KMS-11 (cell line): ENCODE data around the gene ICAM1.

Experiments used
- H2AFZ ChIP-seq: fragments of 200-600 bp; sonication (generic); 2 replicates; pipeline ENCODE4 v1.6.1; 2016; ENCODE audit warnings: antibody characterized with exemption, mixed run types, low read depth
- H3K27ac ChIP-seq: fragments of 200-600 bp; sonication (generic); 2 replicates; pipeline ENCODE4 v1.6.1; 2016; ENCODE audit warnings: mild to moderate bottlenecking, mixed run types
- H3K27me3 ChIP-seq: fragments of 200-600 bp; sonication (generic); 2 replicates; pipeline ENCODE4 v1.6.1; 2017; ENCODE audit warnings: mild to moderate bottlenecking, low read depth, mixed run types, moderate library complexity; ENCODE audit not compliant: insufficient read depth
- H3K36me3 ChIP-seq: fragments of 200-600 bp; sonication (generic); 2 replicates; pipeline ENCODE4 v1.6.1; 2017; ENCODE audit warnings: mild to moderate bottlenecking, mixed run types; ENCODE audit not compliant: insufficient read depth
- H3K4me1 ChIP-seq: fragments of 200-600 bp; sonication (generic); 2 replicates; pipeline ENCODE4 v1.6.1; 2016; ENCODE audit warnings: mild to moderate bottlenecking, low read depth, mixed run types; ENCODE audit not compliant: poor library complexity, severe bottlenecking
- H3K4me2 ChIP-seq: fragments of 200-600 bp; sonication (generic); 2 replicates; pipeline ENCODE4 v1.7.0; 2016; ENCODE audit warnings: mild to moderate bottlenecking, mixed run types
- H3K4me3 ChIP-seq: fragments of 200-600 bp; sonication (generic); IDR thresholded peaks from 2 replicates; pipeline ENCODE4 v1.6.1; 2017; ENCODE audit warnings: low read depth, low read length, mixed read lengths; ENCODE audit not compliant: insufficient read depth
- H3K79me2 ChIP-seq: fragments of 200-600 bp; sonication (generic); 2 replicates; pipeline ENCODE4 v1.6.1; 2016; ENCODE audit warnings: low read depth, mixed run types; ENCODE audit not compliant: insufficient read depth
- H3K9ac ChIP-seq: fragments of 200-600 bp; sonication (generic); 2 replicates; pipeline ENCODE4 v1.6.1; 2016; ENCODE audit warnings: mild to moderate bottlenecking, mixed run types
- H4K20me1 ChIP-seq: fragments of 200-600 bp; sonication (generic); 2 replicates; pipeline ENCODE4 v1.6.1; 2016; ENCODE audit warnings: mild to moderate bottlenecking, mixed run types; ENCODE audit not compliant: insufficient read depth
- TF ChIP-seq, protein P1 (sequence below): fragments of 200-600 bp; sonication (generic); conservative IDR thresholded peaks from 2 replicates; pipeline ENCODE4 v1.6.1; 2017; ENCODE audit warnings: low read depth, mild to moderate bottlenecking, antibody characterized with exemption, low read length, moderate library complexity, mixed read lengths

Gene ICAM1

DNA sequence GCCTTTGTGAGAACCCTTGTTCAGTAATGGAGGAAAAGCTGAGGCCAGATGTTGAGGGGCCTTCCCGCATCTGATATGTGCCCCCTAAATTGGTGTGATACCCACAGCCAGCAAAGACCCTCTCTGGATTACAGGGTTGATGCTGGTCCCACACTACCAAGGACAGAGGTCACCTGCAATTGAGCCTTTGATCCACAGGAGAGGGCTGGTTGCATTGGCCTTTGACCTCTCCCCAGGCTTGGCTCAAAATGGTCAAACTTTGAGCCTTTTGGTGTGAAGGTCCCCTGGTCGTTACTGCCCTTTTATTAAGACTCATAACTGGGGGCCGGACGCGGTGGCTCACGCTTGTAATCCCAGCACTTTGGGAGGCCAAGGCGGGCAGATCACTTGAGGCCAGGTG lies 27.3 kb upstream of the ICAM1 start:
- no peaks in the 10 kb centered on the region for H3K36me3 ChIP-seq
- peaks cover 16% of the 10 kb centered on the region for H3K4me1 ChIP-seq
- H4K20me1 ChIP-seq, result no peaks in the 10 kb centered on the region
- H3K27me3 ChIP-seq, result no peaks in the 10 kb centered on the region
- H2AFZ ChIP-seq, result no peak overlapping the region
- TF ChIP-seq, protein P1, sequence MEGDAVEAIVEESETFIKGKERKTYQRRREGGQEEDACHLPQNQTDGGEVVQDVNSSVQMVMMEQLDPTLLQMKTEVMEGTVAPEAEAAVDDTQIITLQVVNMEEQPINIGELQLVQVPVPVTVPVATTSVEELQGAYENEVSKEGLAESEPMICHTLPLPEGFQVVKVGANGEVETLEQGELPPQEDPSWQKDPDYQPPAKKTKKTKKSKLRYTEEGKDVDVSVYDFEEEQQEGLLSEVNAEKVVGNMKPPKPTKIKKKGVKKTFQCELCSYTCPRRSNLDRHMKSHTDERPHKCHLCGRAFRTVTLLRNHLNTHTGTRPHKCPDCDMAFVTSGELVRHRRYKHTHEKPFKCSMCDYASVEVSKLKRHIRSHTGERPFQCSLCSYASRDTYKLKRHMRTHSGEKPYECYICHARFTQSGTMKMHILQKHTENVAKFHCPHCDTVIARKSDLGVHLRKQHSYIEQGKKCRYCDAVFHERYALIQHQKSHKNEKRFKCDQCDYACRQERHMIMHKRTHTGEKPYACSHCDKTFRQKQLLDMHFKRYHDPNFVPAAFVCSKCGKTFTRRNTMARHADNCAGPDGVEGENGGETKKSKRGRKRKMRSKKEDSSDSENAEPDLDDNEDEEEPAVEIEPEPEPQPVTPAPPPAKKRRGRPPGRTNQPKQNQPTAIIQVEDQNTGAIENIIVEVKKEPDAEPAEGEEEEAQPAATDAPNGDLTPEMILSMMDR, result no peak
- H3K27ac ChIP-seq, result no peak overlapping the region
- H3K4me2 ChIP-seq, result no peak overlapping the region
- H3K9ac ChIP-seq, result no peak overlapping the region
- no peaks in the 10 kb centered on the region for H3K79me2 ChIP-seq
- no peak overlapping the region for H3K4me3 ChIP-seq

DNA sequence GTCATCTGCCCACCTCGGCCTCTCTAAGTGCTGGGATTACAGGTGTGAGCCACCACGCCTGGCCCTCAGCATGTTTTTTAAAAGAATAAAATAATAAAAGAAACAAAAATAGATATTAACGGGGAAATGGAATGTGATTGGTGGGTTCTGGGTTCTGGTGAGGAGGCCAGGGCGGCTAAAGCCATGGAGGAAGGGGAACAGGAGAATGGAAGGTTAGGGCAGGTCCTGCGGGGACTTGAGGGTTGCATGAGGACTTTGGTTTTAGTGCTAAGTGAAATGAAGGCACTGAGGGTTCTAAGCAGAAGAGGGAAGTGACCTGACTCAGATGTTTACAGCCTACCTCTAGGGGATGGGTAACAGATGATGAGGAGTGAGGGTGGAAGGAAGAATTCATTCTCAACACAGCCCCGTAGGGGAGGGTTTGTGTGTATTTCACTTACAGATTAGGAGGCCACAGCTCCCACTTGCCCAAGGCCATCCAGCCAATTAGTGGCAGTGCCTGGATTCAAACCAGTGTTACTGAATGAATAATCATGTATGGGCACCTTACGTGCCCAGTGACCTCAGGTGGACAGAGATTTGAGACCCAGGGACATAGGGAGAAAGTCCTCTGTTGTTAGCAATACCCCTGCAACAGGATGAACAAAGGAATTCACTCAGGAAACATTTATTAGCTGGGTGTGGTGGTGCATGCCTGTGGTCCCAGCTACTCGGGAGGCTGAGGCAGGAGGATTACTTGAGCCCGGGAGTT lies 25.6 kb upstream of the ICAM1 start:
- no peak overlapping the region for H3K27ac ChIP-seq
- H3K4me2 ChIP-seq, result no peak overlapping the region

DNA sequence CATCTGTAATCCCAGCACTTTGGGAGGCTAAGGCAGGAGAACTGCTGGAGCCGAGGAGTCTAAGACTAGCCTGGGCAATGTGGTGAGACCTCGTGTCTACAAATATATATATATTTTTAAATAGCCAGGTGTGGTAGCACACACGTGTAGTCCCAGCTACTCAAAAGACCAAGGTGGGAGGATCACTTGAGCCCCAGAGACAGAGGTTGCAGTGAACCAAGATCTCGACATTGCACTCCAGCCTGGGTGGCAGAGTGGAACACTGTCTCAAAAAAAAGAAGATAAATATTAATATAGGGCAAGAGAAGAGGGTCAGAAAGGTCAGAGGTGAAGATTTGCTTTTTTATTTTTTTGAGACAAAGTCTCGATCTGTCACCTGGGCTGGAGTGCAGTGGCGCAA lies 24.4 kb upstream of the ICAM1 start:
- TF ChIP-seq, protein P1, result no peak
- no peaks in the 10 kb centered on the region for H3K36me3 ChIP-seq
- H3K79me2 ChIP-seq, result no peaks in the 10 kb centered on the region
- H3K27me3 ChIP-seq, result no peaks in the 10 kb centered on the region
- H3K4me1 ChIP-seq, result peaks cover 31% of the 10 kb centered on the region
- H3K9ac ChIP-seq, result no peak overlapping the region
- no peak overlapping the region for H3K27ac ChIP-seq
- H4K20me1 ChIP-seq, result no peaks in the 10 kb centered on the region
- H3K4me2 ChIP-seq, result no peak overlapping the region
- H2AFZ ChIP-seq, result no peak overlapping the region
- H3K4me3 ChIP-seq, result no peak overlapping the region

More for the DNA sequence above, 25.6 kb upstream of the ICAM1 start:
- no peaks in the 10 kb centered on the region for H3K79me2 ChIP-seq
- no peaks in the 10 kb centered on the region for H3K36me3 ChIP-seq
- H3K4me1 ChIP-seq, result peaks cover 28% of the 10 kb centered on the region
- H2AFZ ChIP-seq, result no peak overlapping the region
- no peak overlapping the region for H3K4me3 ChIP-seq
- H3K27me3 ChIP-seq, result no peaks in the 10 kb centered on the region
- no peak overlapping the region for H3K9ac ChIP-seq
- no peaks in the 10 kb centered on the region for H4K20me1 ChIP-seq
- TF ChIP-seq, protein P1, result no peak

DNA sequence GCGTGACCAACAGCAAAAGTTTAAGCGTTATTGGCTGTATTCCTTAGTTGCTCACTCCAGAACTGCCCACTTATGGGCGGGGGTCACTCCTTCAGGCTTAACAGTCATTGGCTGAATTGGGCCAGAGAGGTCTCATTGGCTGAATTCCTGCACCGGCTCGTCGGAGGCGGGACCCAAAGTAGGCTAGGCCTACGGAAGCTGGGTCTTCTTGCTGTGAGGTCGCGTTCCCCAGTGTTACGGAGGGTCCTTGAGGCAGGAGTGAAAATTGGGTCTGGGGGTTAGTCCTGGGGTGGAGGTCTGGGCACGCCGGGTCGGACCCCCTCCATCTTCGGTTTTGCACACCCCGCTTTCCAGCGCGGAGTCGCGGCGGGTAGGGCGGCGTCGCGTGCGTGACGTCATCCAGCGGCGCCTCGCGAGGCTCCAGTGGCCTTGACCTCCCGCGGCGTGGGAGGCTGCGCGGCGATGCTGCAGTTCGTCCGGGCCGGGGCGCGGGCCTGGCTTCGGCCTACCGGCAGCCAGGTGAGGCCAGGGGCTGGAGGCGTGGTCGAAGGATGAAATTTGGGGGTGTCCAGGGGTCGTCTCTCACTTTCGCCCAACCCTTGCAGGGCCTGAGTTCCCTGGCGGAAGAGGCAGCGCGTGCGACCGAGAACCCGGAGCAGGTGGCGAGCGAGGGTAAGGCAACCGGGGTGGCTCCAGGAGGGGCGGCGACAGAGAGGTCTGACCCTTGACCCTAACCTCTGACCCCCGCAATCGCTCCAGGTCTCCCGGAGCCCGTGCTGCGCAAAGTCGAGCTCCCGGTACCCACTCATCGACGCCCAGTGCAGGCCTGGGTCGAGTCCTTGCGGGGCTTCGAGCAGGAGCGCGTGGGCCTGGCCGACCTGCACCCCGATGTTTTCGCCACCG lies 18.9 kb upstream of the ICAM1 start, which contains the start of gene MRPL4:
Gene MRPL4 (plus strand): TSS at position 423 of the 903 bp plus-strand sequence. CDS start 40 bp downstream, at position 463.
- no peak within 1 kb of the TSS for H3K4me3 ChIP-seq
- peak within 1 kb of the TSS; percentile 69 for H2AFZ ChIP-seq
- TF ChIP-seq, protein P1, result no peak
- no peaks in the 10 kb centered on the region for H4K20me1 ChIP-seq
- H3K4me1 ChIP-seq, result peaks cover 28% of the 10 kb centered on the region
- no peaks in the 10 kb centered on the region for H3K36me3 ChIP-seq
- peaks cover 26% of the 10 kb centered on the region; the same call in 1 of the 2 replicates for H3K79me2 ChIP-seq
- H3K27me3 ChIP-seq, result no peaks in the 10 kb centered on the region
- H3K4me2 ChIP-seq, result peak within 1 kb of the TSS; percentile 97
- H3K27ac ChIP-seq, result peak within 1 kb of the TSS; percentile 51
- peak within 1 kb of the TSS; percentile 78 for H3K9ac ChIP-seq
